NCI-H446 treated with DMSO at 0.1 percent for 48 hours (cell line): ENCODE measurements around the gene IQGAP2.
"Not testable (repeated sequence)": the region's sequence is repeated elsewhere in the genome, so short reads cannot be mapped to it uniquely, and the experiment has no call there.

Experiments used
- DNase-seq: peaks from one replicate; lab custom pipeline; 2025; lab: John Stamatoyannopoulos, UW

Gene IQGAP2

GRCh38 chr5:76413746-76414145 lies 10.7 kb downstream of the IQGAP2 start:
- DNase-seq = no peak

- no peak for DNase-seq
Observed at GRCh38 chr5:76414788-76415187, 11.7 kb downstream of the IQGAP2 start.

DNA sequence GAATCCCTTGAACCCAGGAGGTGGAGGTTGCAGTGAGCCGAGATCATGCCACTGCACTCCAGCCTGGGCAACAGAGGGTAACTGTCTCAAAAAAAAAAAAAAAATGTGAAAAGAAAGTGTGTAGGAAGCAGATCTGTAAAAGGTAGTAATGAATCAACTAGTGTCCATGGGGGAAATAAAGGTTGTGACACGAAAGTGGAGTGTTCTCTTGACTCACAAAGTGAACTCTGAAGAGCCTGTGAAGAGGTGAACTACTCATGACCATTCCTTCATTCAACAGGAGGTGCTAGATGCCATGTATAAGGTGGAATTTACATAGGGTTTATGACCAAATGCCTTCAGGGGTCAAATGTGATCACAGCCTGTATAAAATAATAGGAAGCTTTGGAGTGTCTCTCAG lies 12.8 kb downstream of the IQGAP2 start:
- no peak for DNase-seq

DNA sequence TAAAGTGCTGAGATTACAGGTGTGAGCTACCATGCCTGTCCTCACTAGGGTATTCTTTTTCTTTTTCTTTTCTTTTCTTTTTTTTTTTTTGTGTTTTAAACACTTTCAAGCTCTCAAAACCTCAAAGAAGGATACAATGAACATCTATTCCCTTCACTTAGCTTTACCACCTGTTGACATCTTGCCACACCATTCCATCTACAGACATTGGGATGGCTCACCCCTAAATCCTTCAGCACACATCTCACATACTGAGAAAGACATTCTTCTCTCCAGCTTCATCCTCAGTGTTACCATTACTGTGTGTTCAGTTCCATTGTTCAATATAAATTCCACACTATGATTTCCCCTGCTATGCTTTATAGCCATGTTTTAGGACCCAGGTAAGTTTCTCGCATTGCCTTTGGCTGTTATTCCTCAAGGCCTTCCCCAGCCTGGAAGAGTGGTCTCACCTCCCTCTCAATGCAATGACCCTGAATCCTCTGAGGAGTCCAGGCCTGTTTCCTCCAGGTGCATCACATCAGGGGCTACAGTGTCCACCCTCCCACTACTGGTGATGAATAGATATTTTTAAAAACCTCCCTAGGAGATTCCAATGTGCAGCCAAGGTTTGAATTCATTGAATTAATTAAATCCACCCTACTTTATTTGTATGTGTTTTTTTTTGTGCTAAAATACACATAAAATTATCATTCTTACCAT lies 16.7 kb downstream of the IQGAP2 start:
- DNase-seq = no peak

- no peak for DNase-seq
Observed at GRCh38 chr5:76422227-76422626, 19.1 kb downstream of the IQGAP2 start.

- no peak for DNase-seq
Observed at GRCh38 chr5:76422742-76423141, 19.7 kb downstream of the IQGAP2 start.

GRCh38 chr5:76425146-76425545 lies 22.1 kb downstream of the IQGAP2 start:
- no peak for DNase-seq

GRCh38 chr5:76425928-76426804 lies 23.1 kb downstream of the IQGAP2 start:
- no peak for DNase-seq

GRCh38 chr5:76427206-76428140 lies 24.4 kb downstream of the IQGAP2 start:
- no peak for DNase-seq

GRCh38 chr5:76428550-76428949 lies 25.5 kb downstream of the IQGAP2 start:
- DNase-seq = not testable (repeated sequence)

GRCh38 chr5:76433261-76433660 lies 30.2 kb downstream of the IQGAP2 start:
- DNase-seq = no peak

GRCh38 chr5:76437507-76437906 lies 34.4 kb downstream of the IQGAP2 start:
- DNase-seq = not testable (repeated sequence)

DNA sequence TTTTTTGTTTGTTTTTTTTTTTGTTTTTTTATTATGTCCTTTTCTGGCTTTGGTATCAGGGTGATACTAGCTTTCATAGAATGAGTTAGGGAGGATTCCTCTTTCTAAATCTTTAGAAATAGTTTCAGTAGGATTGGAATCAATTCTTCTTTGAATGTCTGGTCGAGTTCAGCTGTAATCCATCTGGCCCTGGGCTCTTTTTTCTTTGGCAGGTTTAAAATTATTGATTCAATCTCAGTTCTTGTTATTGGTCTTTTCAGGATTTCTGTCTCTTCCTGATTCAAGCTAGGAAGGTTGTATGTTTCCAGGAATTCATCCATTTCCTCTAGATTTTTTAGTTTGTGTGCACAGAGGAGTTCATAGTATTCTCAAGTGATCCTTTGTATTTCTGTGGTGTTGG lies 34.9 kb downstream of the IQGAP2 start:
- no peak for DNase-seq

DNA sequence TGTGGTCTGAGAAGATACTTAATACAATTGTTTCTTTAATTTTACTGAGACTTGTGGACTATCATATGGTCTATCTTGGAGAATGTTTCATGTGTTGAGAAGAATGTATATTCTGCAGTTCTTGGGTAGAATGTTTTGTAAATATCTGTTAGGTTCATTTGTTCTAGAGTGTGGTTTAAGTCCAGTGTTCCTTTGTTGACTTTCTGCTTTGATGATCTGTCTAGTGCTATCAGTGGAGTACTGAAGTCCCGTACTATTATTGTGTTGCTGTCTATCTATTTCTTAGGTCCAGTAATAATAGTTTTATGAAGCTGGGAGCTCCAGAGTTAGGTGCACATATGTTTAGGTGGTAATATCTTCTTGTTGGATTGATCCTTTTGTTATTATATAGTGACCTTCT lies 36.1 kb downstream of the IQGAP2 start:
- no peak for DNase-seq

DNA sequence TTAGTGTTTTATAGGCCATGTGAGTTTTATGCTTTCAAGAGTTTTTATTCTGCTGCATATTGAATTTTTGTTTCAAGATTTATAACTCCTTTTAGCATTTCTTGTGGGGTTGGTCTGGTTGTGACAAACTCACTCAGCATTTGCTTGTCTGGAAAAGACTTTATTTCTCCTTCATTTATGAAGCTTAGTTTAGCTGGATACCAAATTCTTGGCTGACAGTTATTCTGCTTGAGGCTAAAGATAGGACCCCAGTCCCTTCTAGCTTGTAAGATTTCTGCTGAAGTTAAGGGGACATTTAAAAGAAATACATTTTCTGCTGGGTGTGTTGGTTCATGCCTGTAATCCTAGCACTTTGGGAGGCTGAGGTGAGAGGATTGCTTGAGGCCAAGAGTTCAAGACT lies 36.8 kb downstream of the IQGAP2 start:
- DNase-seq = no peak

GRCh38 chr5:76441101-76441500 lies 38.0 kb downstream of the IQGAP2 start:
- DNase-seq = no peak

- DNase-seq = no peak
Observed at GRCh38 chr5:76441890-76442673, 39.0 kb downstream of the IQGAP2 start.

GRCh38 chr5:76443066-76443800 lies 40.1 kb downstream of the IQGAP2 start:
- no peak for DNase-seq

DNA sequence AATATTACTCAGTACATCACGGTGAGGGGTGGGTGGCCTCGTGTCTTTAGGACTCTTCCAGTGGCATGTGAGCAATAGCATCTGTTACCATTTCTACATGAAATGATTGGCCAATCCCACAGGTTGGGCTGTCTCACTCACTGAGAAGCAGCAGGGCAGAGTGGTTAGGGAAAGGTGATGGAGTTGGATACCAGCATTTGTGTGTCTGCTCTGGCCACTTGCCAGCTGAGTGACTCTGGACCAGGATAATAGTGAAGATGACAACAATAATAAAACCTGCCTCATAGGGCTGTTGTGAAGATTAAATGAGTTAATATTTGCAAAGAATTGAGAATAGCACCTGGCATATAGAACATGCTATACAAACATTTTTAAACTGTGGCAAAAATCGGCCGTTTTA lies 42.0 kb downstream of the IQGAP2 start:
- DNase-seq = no peak

DNA sequence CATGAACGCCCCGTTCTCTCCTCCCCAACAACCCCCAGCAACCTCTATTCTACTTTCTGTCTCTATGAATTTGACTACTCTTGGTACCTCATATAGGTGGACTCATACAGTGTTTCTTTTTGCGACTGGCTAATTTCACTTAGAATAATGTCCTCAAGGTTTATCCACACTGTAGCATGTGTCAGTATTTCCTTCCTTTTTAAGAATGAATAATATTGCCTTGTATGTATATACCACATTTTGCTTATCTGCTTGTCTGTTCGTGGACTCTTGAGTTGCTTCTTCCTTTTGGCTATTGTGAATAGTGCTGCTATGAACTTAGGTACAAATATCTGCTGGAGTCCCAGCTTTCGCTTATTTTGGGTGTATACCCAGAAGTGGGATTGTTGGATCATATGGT lies 42.7 kb downstream of the IQGAP2 start:
- DNase-seq = no peak

- no peak for DNase-seq
Observed at GRCh38 chr5:76446776-76447175, 43.7 kb downstream of the IQGAP2 start.
